ENCODE data around the gene PSMG2. TPM values are rescaled to one million over a fixed set of nuclear protein-coding genes. Genes with fewer than 3 reads are reported as not detected.

Gene PSMG2, protein sequence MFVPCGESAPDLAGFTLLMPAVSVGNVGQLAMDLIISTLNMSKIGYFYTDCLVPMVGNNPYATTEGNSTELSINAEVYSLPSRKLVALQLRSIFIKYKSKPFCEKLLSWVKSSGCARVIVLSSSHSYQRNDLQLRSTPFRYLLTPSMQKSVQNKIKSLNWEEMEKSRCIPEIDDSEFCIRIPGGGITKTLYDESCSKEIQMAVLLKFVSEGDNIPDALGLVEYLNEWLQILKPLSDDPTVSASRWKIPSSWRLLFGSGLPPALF
- total RNA-seq: 71.7 and 81.3 TPM in 2 replicates

DNA sequence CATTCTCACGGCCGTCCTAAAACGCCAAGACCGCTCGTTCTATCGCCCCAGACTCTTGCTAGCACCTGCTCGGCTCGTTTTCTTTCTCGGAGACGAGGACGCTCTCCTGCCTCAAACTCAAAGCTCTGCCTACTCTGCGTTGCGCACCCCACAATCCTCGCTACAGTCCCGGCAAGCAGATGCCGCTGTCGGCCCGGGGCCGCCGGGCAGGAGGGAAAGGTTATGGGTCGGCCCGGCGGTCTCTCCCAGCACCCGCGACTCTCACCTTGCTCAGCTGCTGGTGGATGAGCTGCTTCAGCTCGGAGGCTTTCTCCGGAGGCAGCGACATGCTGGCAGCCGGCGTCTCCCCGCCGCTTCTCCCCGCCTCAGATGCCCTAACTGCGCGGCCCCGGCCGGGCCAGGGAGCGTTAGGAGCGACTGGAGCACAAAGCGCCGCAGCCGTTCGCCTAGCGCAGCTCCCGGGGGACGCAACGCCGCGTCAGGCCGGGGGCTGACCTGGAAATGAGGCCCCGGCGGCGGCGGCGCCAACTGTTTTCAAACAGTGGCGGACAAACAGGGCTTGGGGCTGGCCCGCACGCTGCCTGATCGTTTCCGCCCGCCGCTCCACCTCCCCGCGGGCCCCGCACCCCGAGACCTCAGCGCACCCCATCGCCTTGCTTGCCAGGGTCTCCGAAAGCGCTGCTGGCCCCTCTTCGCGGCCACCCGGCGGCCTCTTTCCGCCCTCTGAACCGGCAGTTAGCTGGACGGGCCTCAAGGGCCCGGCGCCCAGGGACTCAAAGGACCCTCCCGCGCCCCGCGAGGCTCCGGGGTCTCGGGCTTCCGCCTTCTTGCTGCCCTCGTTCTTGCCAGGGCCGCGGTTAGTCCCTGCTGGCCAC is at the start of gene PSMG2, which contains the start of gene CEP76:
PSMG2 (plus strand) TSS at position 822 of the 875 bp plus-strand sequence. CDS start 66 bp downstream, outside the sequence.
CEP76 (minus strand) TSS at position 503 of the 875 bp plus-strand sequence; CDS start at position 328, 175 bp downstream.

DNA sequence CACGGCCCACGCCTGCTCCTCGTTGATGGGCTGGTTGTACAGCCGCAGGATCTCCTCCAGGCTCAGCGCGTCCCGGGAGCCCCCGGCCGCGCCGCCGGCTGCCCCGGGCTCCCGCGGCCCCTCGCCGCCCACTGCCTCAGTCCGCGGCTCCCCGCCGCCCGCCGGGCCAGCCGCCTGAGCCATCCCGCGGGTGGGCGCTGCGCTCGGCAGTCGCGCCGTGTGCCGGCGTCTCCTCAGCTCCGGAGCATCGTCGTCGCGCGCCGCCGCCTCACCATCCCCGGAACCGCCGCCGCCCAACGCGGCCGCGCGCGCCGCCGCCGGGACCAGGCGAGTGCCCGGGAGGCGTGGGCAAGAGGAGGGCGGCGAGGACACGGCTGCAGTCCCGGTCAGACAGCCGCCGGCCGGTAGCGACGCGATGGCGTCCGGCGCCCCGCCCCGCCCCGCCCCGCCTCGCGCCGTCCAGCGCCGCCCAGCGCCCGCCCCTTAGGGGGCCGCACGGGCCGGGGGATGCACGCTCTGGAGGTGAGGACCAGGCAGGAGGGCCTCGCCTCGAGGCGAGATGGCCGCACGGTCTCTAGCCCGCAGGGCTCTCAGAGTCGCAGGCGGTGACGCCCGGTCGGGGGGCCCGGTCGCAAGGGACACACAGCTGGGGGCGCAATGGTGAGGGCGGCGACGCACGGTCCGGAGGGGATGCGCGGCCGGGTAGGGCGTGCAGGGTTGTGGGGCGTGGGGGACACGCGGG is 45.0 kb upstream of the PSMG2 start, which contains the start of gene SPIRE1:
SPIRE1 (minus strand) TSS at position 424 of the 742 bp plus-strand sequence; CDS start at position 183, 241 bp downstream.

Small RNA genes within 50 kb of the gene (small RNA-seq; reads per million reads assigned to genes)
- gene RF00019: not detected

Other genes starting within 250 kb of the PSMG2 start
- 15.7 and 19.2 TPM in 2 replicates for gene SPIRE1, start 44.9 kb upstream of the PSMG2 start, total RNA-seq
- gene CEP76, start 319 bp upstream of the PSMG2 start, total RNA-seq: 3.9 and 4.9 TPM in 2 replicates
- 21.1 and 24.7 TPM in 2 replicates for gene PTPN2, start 181.2 kb downstream of the PSMG2 start, total RNA-seq
- 10.2 and 28.5 TPM in 2 replicates for gene SEH1L, start 245.0 kb downstream of the PSMG2 start, total RNA-seq

Data from placental epithelial cell (primary cell).